Endodermal cell (in vitro differentiated cells): Measurements from ENCODE around the gene MLST8. TPM values are rescaled to one million over a fixed set of nuclear protein-coding genes. Genes with fewer than 3 reads are reported as not detected.

ENCODE experiments used
- DNase-seq: peaks from one replicate; pipeline ENCODE4 v3.0.0-alpha.2; 2017
- H3K27ac ChIP-seq: 2 replicates; pipeline ENCODE4 v1.5.1; 2013; ENCODE audit warnings: mild to moderate bottlenecking, low read depth, low read length, moderate library complexity
- H3K27me3 ChIP-seq: 2 replicates; pipeline ENCODE4 v1.6.1; 2013; ENCODE audit warnings: mild to moderate bottlenecking, low read length, moderate library complexity; ENCODE audit not compliant: insufficient read depth, control insufficient read depth, poor library complexity, severe bottlenecking
- H3K36me3 ChIP-seq: 2 replicates; pipeline ENCODE4 v1.7.0; 2013; ENCODE audit warnings: mild to moderate bottlenecking, low read length, moderate library complexity; ENCODE audit not compliant: control insufficient read depth, insufficient read depth
- H3K4me1 ChIP-seq: one replicate; pipeline ENCODE4 v1.7.0; 2013; ENCODE audit warnings: low read length; ENCODE audit not compliant: control insufficient read depth, insufficient read depth
- H3K4me3 ChIP-seq: 2 replicates; pipeline ENCODE4 v1.5.1; 2013; ENCODE audit warnings: mild to moderate bottlenecking, low read length, moderate library complexity
- H3K9ac ChIP-seq: 2 replicates; pipeline ENCODE4 v1.6.1; 2013; ENCODE audit warnings: mild to moderate bottlenecking, low read length, moderate library complexity; ENCODE audit not compliant: poor library complexity, severe bottlenecking; ENCODE audit errors: extremely low read depth
- H3K9me3 ChIP-seq: 2 replicates; pipeline ENCODE4 v1.6.1; 2013; ENCODE audit warnings: mild to moderate bottlenecking, low read length, moderate library complexity; ENCODE audit not compliant: control insufficient read depth
- H3K27ac Mint-ChIP-seq: 2 replicates; pipeline ENCODE4 v1.8.0; 2020; ENCODE audit warnings: mixed read lengths
- H3K27me3 Mint-ChIP-seq: 2 replicates; pipeline ENCODE4 v1.8.0; 2021; ENCODE audit warnings: mild to moderate bottlenecking, mixed read lengths; ENCODE audit not compliant: insufficient read depth
- H3K36me3 Mint-ChIP-seq: 2 replicates; pipeline ENCODE4 v1.8.0; 2020; ENCODE audit warnings: low read depth, mixed read lengths
- H3K4me1 Mint-ChIP-seq: 2 replicates; pipeline ENCODE4 v1.8.0; 2020; ENCODE audit warnings: mixed read lengths
- H3K4me3 Mint-ChIP-seq: 2 replicates; pipeline ENCODE4 v1.8.0; 2020; ENCODE audit warnings: mild to moderate bottlenecking, moderate library complexity, mixed read lengths
- H3K9me3 Mint-ChIP-seq: 2 replicates; pipeline ENCODE4 v1.8.0; 2020; ENCODE audit warnings: mild to moderate bottlenecking, mixed read lengths
- WGBS, 2 experiments: methylation state at CpG; one replicate each; pipeline versions ENCODE4 v1.1.5 to v1.1.7; 2013; ENCODE audit warnings: missing lambda C conversion rate in 2 of 2, mixed read lengths in 1 of 2; ENCODE audit not compliant: insufficient coverage in 1 of 2, insufficient read length in 1 of 2; 5-methylcytosine and 5-hydroxymethylcytosine counted together
- total RNA-seq, 2 donors: library from RNA; stranded (reverse); fragmentation: NEBNext Ultra II Directional in 1 of 2; extraction: Animal tissue kit (Norgen Biotek cat#: 25700) in 1 of 2; gene quantifications; 2 replicates in 1 of 2; 3 replicates in 1 of 2; pipeline ENCODE4 v1.2.1, GENCODE V29; 2021
- TF ChIP-seq, protein P1 (sequence below): fragments of 200-600 bp; sonication (generic); conservative IDR thresholded peaks from 2 replicates; pipeline ENCODE4 v1.5.0; 2021; ENCODE audit warnings: antibody characterized with exemption, mild to moderate bottlenecking

MLST8 gene
- total RNA-seq, 2 donors from 2014 or later, result 60.3 to 70.8 TPM

DNA sequence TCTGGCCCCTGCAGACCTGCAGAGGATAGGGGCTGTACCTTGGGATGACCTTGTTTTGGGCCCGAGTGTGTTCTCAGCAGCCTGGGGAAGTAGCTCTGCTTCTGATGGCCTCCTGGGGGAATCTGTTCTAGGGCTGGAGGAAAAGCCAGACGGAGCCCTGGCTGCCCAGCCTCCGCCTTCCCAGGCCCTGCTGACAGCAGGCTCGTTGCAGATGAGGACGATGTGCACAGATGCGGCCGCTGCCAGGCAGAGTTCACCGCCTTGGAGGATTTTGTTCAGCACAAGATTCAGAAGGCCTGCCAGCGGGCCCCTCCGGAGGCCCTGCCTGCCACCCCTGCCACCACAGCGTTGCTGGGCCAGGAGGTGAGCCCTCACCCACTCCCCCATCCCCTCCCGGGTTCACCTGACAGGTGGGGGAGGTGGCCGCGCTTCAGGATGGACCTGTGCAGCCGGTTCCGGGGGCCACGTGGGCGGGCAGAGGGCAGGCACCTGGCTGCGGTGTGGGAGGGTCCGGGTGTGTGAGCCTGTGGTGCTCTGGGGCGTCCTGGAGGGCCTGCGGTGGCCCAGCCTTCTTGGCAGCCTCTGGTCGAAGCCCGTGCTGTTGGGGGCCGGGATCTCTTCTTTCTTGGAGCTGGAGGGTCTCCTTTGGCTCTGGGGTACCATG is 23.0 kb downstream of the MLST8 start:
- H3K4me3 ChIP-seq, result no peak overlapping the region
- WGBS, 2 experiments, result 95 to 97% methylated on average over 15 to 25 of the region's 25 CpGs
- no peaks in the 10 kb centered on the region for H3K9me3 ChIP-seq
- H3K4me1 Mint-ChIP-seq, result peaks cover 4% of the 10 kb centered on the region
- no peak for DNase-seq
- no peak overlapping the region for H3K27ac ChIP-seq
- H3K36me3 Mint-ChIP-seq, result peaks cover 18% of the 10 kb centered on the region
- H3K27me3 Mint-ChIP-seq, result no peaks in the 10 kb centered on the region
- no peaks in the 10 kb centered on the region for H3K9me3 Mint-ChIP-seq
- TF ChIP-seq, protein P1, sequence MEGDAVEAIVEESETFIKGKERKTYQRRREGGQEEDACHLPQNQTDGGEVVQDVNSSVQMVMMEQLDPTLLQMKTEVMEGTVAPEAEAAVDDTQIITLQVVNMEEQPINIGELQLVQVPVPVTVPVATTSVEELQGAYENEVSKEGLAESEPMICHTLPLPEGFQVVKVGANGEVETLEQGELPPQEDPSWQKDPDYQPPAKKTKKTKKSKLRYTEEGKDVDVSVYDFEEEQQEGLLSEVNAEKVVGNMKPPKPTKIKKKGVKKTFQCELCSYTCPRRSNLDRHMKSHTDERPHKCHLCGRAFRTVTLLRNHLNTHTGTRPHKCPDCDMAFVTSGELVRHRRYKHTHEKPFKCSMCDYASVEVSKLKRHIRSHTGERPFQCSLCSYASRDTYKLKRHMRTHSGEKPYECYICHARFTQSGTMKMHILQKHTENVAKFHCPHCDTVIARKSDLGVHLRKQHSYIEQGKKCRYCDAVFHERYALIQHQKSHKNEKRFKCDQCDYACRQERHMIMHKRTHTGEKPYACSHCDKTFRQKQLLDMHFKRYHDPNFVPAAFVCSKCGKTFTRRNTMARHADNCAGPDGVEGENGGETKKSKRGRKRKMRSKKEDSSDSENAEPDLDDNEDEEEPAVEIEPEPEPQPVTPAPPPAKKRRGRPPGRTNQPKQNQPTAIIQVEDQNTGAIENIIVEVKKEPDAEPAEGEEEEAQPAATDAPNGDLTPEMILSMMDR, result no peak
- no peak overlapping the region for H3K4me3 Mint-ChIP-seq
- peaks cover 29% of the 10 kb centered on the region for H3K36me3 ChIP-seq
- H3K4me1 ChIP-seq, result no peaks in the 10 kb centered on the region
- H3K27me3 ChIP-seq, result no peaks in the 10 kb centered on the region
- no peak overlapping the region for H3K27ac Mint-ChIP-seq
- no peak overlapping the region for H3K9ac ChIP-seq

DNA sequence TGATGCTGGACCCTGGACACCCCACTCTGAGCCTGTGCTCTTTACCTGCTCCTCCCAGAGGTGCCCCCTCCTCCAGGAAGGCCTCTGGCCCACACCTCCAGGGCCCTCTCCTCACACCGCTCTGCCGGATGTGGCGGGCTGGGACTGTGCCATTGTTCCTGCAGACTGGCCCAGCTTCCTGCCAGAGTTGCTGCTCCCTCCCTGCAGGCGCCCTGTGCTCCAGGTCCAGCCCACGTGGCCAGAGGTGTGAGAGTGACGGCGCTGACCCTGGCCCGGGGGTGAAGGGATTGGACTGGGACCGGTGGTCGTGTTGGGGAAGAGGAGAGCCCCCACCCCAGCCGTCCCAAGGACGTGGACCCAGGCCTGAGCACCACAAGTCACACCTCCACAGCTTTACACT is 23.8 kb downstream of the MLST8 start:
- H3K27me3 ChIP-seq, result no peaks in the 10 kb centered on the region
- H3K36me3 ChIP-seq, result peaks cover 33% of the 10 kb centered on the region
- no peaks in the 10 kb centered on the region for H3K27me3 Mint-ChIP-seq
- H3K4me3 ChIP-seq, result no peak overlapping the region
- H3K9ac ChIP-seq, result no peak overlapping the region
- peaks cover 4% of the 10 kb centered on the region for H3K4me1 Mint-ChIP-seq
- no peak for DNase-seq
- TF ChIP-seq, protein P1, result no peak
- no peak overlapping the region for H3K27ac Mint-ChIP-seq
- no peaks in the 10 kb centered on the region for H3K9me3 Mint-ChIP-seq
- H3K4me1 ChIP-seq, result no peaks in the 10 kb centered on the region
- H3K4me3 Mint-ChIP-seq, result no peak overlapping the region
- peaks cover 21% of the 10 kb centered on the region for H3K36me3 Mint-ChIP-seq
- no peaks in the 10 kb centered on the region for H3K9me3 ChIP-seq
- no peak overlapping the region for H3K27ac ChIP-seq
- WGBS, 2 experiments, result 94 to 95% methylated on average over 4 to 12 of the region's 12 CpGs

DNA sequence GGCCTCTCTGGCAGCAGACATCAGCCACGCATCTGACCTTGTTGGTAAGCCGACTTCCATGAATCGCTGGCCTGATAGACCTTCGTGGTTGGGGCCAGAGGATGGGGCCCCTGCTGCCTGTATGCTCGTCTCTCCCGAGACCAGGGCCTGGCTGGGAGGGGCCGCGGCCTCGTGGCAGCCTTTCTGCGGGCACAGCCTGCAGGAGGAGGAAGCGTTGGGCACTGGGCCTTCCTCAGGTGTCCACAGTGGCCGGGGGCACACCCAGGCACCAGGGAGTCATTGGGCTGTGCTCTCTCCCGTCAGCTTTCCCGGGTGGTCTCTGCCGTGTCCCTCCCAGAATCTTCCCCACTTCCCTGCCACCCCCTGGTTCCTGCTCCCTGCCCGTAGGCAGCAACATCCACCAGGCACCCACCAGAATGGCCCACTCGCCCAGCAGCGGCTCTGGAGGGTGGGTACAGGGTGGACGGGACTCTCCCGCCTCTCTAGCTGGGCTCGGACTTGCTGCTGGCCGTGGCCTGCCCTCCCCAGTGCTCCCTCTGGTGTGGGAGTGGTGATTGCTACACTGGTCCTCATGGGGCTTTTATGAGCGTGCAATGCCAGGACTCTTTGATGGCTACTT is 24.5 kb downstream of the MLST8 start:
- Histone ChIP-seq H3K27me3 (no peaks in the 10 kb centered on the region), H3K27ac (no peak overlapping the region), H3K36me3 (peaks cover 34% of the 10 kb centered on the region), H3K4me3 (no peak overlapping the region), H3K4me1 (no peaks in the 10 kb centered on the region), H3K9me3 (no peaks in the 10 kb centered on the region), H3K9ac (no peak overlapping the region)
- no peaks in the 10 kb centered on the region for H3K4me1 Mint-ChIP-seq
- H3K4me3 Mint-ChIP-seq, result no peak overlapping the region
- TF ChIP-seq, protein P1, result no peak
- H3K9me3 Mint-ChIP-seq, result no peaks in the 10 kb centered on the region
- 95 to 96% methylated on average over 18 to 23 of the region's 23 CpGs for WGBS, 2 experiments
- H3K36me3 Mint-ChIP-seq, result peaks cover 21% of the 10 kb centered on the region
- no peak for DNase-seq
- H3K27me3 Mint-ChIP-seq, result no peaks in the 10 kb centered on the region
- no peak overlapping the region for H3K27ac Mint-ChIP-seq
